Ecto neural progenitor cell (in vitro differentiated cells): Measurements from ENCODE around the gene FILIP1L.
"Not testable (repeated sequence)": the region's sequence is repeated elsewhere in the genome, so short reads cannot be mapped to it uniquely, and the experiment has no call there.

Experiments
- DNase-seq: peaks from one replicate; pipeline ENCODE4 v3.0.0-alpha.2; 2018; ENCODE audit warnings: low spot score

FILIP1L gene

GRCh38 chr3:99842826-99843589 lies 271.3 kb downstream of the FILIP1L start:
- DNase-seq = no peak

DNA sequence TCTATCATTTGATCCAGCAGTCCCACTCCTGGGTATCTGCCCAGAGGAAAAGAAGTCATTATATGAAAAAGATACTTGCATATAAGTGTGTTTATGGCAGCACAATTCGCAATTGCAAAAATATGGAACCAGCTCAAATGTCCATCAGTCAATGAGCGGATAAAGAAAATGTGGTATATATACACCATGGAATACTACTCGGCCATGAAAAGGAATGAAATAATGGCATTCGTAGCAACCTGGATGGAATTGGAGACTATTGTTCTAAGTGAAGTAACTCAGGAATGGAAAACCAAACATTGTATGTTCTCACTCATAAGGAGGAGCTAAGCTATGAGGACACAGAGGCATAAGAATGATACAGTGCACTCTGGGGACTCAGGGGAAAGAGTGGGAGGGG lies 272.4 kb downstream of the FILIP1L start:
- not testable (repeated sequence) for DNase-seq

DNA sequence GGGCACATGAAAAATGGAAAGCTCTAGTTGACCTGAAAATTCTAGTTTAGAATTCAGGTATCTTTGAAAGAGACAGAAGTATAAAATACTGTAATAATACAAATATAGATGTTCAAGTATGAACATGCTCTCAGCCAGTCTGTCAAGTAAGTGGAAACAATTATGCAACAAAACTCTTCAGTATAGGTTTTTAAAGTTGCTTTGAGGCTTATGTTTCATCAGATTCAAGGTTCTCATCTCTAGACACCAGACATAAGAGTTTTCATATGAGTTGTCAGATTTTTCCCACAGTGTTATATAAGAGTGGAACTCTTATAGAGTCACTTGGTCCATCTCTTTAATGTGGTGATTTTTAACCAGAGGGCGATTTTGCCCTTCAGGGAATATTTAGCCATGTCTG lies 274.7 kb downstream of the FILIP1L start:
- DNase-seq = no peak

DNA sequence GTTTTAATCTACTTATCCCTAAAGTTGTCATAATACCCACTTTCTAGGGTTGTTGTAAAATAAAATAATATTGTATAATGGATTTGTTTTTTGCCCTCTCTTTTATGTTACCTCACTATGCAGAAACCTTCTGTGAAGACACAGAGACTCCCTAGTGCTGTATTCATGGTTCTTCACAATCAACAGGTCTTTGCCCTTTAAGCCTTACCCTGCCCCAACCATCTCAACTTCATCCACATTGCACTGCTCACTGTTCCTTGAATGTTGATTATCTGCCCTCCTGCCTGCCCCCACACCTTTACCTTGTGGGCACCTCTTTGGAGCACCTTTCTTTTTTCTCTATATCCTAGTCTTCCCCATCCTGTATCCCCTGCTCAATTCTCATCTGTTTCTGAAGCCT lies 275.5 kb downstream of the FILIP1L start:
- DNase-seq = no peak

DNA sequence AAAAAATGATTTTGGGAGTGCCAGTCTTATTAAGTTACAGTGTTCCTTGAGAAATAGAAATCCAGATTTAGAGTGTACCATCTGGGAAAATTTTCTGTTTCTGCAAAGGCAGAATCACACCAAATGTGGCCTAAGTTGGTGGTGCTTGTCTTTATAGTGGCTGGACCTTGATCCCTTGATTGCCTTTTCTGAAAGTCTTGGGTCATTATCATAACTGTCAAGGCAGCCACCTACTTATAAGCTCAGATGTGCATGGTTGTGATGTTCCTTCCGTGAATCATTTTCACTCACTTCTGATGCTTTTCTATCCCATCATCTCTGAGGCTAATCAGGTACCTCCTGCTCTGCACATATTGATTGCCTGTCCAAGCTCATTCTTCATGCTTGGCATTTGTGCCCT lies 276.6 kb downstream of the FILIP1L start:
- no peak for DNase-seq

GRCh38 chr3:99836681-99837080 lies 277.6 kb downstream of the FILIP1L start:
- DNase-seq = no peak

DNA sequence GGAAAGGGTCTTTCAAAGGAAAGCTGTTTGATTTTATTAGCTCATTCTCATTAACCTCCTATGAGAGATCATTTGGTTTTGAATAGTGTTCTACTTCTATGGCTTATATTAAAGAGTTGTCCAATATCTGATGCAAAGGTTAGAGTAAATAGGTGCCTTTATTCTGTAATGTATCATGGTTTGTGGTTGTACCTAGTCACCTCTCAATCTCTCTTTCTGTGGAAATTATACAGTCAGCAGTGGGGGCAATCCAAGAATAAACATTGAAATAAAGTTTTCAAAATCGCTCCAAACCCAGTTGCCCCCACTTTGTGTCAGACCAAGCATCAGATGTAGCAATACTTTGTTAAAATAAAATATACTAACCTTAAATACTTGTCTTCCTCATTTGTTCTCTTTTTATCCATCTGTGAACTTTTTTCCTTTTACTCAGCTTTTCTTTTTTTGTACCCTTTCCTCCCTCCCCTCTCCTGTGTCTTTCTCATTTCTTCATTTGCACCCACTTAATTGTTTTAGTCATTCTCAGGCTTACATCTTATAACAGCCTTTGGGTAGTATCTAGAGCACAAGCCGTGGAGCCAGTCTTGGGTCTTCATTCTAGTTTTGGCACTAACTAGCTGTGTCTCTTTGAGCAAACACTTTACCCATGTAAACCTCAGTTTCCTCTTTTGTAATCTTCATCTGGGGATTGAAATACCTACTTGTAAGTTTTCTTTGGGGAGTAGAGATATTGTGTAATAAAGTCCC lies 279.9 kb downstream of the FILIP1L start:
- no peak for DNase-seq

GRCh38 chr3:99833617-99834205 lies 280.6 kb downstream of the FILIP1L start:
- no peak for DNase-seq

DNA sequence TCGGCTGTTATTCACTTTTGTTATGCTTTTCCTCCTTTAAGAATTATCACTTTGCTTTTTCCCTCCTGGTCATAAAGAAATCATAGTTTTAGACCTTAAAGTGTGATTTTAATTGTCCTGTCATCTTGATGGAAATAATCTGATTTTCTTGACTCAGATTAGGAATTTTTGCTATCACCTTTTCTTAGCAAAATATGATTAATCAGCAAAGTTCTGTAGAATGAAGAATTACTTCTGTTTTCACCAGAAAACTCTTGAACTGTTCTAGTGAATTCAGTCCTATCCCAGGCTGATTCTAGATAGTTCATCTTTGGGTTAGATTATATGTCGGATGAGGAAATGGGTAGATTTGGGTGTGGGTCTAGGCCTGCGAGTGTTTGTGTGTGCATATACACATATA lies 284.5 kb downstream of the FILIP1L start:
- no peak for DNase-seq

DNA sequence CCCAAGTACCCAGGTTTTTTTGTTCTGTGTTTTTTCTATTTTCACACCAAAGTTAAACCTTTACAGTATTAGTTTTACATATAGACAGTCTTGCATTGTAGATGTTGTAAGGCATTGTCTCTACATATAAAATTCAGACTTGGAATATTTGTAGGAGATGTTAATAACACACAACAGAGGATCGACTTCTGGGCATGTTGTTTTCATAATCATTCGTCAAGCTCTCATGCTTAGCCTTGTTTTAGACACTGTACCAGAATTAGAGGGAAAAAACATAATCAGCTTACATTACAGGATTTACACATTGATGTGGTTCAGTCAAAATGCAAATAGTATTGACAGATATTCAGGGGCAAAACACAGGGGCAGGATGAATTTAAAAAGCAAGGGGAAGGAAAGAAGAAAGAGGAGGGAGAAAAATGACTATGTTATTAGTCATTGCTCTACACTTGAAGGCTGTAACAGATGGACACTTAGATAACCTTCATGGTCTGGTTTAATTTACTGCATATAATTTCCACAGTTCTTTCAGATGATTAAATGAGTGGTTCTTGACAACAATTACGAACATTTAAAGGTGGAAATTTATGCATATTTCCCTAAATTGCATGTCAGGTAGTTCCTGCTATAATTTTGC lies 289.2 kb downstream of the FILIP1L start:
- DNase-seq = no peak

DNA sequence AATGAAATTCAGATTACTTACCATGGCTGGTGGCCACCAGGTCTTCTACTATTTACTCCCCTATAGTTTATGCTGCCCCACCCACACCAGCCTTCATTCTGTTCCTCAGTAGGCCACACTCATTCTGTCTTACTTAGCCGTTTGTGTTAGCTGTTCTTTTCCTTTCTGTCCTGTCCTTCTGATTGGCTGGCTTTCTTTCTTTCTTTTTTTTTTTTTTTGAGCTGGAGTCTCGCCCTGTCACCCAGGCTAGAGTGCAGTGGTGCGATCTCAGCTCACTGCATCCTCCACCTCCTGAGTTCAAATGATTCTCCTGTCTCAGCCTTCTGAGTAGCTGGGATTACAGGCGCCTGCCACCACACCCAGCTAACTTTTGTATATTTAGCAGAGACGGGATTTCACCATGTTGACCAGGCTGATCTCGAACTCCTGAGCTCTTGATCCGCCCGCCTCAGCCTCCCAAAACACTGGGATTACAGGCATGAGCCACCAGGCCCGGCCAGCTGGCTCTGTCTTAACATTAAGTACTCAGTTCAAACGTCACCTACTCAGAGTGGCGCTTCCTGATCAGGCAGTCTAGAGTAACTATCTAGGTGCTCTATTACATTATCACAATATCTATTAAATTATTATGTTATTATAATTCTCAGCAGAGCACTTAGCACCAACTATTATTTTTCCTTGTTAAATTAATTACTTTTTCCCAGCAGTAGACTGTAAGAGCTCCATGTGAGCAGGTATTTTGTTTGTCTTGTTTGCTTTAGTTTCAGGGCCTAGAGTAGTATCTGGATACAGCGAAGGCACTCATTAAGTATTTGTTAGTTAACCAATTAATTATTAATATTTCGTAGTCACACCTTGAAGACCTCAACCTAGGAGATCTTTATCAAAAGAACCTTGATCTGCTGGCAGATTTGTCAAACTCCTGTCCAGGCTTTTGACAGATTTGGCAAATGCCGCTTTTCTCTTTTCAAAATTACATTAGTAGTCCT lies 290.3 kb downstream of the FILIP1L start:
- DNase-seq = no peak

DNA sequence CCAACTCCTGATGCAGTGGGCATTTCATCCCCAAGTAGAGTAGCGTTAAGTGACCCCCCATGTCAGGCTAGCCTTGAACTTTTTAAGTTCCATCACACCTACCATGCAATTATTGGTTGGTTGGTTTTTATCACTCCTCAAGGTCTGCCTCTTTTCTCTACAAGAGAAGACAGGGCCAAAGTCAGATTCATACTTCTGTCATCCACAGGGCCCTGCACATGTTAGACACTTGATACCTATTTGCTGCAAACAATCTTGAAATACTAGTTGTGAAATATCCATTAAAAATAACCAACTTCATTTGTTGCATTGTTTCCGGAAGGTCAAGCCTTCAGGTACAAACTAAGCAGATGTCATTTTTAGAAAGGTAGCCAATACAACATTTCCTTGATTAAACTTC lies 295.5 kb downstream of the FILIP1L start:
- DNase-seq = no peak

GRCh38 chr3:99817437-99818240 lies 296.7 kb downstream of the FILIP1L start, which contains the start of gene CMSS1:
TSS of gene CMSS1 (plus strand) at chr3:99817862.
- peak; percentile 95 for DNase-seq

GRCh38 chr3:99817047-99817436 lies 297.3 kb downstream of the FILIP1L start:
- no peak for DNase-seq

DNA sequence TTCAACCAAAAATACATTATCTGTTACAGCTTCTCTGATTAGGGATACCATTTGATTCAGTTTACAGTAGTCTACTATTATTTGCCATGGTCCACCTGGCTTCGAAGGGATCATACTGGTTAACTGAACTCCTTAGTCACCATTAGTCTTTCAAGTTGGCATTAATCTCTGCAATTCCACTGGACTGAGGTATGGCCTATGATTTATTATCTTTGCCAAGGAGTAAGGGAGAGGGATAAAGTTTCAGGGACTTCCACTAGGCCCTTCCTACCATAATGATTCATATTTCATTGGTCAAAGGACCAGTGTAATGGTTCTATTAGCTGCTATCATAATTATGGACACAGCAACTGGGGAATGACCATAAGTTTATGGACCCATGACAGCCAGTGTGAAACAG lies 303.9 kb downstream of the FILIP1L start:
- DNase-seq = no peak

DNA sequence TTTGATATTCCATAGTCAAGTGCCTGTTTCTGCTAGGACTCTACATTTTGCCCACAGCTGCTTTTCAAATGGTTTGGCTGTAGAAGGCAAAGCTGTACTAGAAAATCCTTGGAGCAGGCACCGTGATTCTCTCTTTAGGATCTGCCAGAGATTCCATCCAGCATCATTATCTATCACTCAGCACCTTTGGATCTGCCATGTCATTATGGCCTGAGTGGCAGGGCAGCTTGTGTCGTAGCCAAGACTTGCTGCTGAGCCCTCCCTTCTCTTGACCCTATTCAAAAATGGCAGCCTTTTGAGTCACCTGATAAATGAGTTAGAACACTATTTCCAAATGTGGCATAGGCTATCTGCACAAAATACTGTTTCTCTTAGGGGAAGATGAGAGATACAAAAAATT lies 304.7 kb downstream of the FILIP1L start:
- no peak for DNase-seq

DNA sequence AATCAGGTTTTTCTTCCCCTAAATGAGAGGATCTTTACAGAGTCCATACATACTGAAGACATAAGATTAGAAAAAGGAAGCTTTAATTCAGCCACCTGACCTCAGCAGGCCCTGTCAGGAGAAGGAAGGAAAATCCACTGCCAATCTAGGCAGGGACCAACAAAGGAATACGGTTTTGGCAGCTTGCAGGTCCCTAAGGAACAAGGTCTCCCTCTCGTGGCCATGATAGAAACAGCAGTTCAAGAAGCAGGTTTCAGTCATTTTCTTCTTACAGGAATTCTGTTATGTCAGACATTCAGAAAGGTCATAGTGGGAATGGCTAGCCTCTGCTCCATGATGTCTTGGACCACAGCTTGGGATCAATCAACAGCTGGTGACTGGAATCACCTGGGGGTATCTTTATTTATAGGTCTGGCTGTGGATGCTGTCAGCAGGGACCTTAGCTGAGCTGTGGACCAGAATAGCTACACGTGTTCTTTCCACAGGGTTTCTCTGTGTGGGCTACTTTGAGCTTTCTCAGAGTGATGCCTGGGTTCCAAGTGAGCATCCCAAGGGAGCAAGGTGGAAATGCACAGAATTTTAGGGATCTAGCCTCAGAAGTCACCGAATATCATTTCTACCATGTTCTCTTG lies 306.0 kb downstream of the FILIP1L start:
- DNase-seq = peak; percentile 58

- DNase-seq = no peak
These were observed 309.1 kb downstream of the FILIP1L start for GRCh38 chr3:99805160-99805559.

DNA sequence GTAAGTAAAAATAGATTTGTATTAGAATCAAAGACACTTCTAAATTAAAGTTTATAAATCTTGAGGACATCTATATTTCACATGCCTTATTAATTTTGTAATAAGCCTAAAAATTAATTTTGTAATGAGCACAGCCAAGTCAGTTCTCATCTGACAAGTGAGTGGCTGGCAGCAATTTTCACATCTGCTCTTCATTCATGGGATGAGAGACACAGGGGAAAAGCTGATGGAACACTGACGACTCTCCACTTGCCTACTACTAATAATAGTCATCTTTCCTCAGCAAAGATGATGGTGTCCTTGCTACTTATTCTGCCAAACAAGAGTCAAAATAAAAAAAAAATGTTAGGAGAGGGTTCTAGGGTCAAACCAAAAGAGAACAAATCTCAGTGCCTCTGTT lies 311.0 kb downstream of the FILIP1L start:
- no peak for DNase-seq

DNA sequence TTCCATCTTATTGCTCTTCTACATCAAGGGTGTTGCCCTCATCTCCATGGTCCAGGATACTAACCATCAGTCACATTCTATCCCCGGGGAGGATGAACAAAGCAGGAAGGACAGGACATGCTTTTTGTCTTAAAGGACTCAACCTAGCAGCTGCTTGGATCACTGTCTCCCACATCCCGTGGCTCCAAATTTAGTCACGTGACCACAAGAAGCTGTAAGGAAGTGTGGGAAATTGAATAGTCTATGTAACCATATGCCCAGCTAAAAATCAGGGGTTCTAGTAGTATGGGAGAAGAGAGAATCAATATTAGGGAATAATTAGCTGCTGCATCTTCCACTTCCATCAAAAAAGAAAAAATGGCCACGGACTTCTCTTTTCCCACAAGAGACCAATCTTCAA lies 314.9 kb downstream of the FILIP1L start:
- DNase-seq = no peak
